ENCODE data around the gene TEX30.
A peak's percentile ranks its signal among the peaks of the same experiment; 100 is the strongest.

TEX30 gene

DNA sequence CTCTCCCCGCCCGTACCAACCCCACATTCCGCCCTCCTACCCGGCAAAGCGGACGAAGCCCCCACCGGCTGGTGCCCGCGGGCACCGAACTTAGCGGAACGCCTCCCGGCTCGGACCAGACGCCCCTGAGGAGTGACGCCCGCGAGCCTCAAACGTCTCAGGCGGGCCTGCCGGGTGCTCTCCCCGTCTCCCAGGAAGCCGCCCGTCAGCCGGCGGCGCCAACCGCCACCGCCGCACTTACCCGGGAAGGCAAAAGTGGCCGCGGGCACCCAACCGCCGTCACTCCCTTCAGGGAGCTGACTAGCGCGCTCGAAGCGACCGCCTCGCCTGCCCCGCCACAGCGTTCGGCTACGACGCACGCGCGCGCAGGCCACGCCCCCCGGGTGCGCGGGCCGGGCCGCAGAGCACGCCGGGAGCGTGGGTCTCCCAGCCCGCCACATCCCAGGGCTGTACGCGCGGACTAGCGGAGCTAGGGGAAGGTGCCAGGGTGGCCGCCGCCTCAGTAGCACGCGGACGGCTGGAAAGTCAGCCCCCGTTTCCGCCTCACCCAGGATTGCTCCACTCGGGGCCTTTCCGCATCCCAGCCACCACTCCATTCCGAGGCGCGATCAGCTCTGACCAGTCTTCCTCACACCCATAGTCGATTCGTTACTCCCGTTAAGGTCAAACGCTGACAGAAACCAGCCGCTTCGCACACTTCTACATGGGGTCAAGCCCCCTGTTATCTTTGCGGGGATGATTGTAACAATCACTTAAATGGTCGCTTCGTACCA lies at the start of gene TEX30:
Gene TEX30, minus strand, starts transcription at position 346 of the 773 bp plus-strand sequence. CDS start 3,760 bp downstream, outside the sequence.
- DNase-seq (ENCODE audit: low read depth) = peak; percentile 74
- peak within 1 kb of the TSS; percentile 77 for H3K4me3 ChIP-seq (ENCODE audit: control insufficient read depth, low read depth, low read length)
- TF ChIP-seq, protein P1, sequence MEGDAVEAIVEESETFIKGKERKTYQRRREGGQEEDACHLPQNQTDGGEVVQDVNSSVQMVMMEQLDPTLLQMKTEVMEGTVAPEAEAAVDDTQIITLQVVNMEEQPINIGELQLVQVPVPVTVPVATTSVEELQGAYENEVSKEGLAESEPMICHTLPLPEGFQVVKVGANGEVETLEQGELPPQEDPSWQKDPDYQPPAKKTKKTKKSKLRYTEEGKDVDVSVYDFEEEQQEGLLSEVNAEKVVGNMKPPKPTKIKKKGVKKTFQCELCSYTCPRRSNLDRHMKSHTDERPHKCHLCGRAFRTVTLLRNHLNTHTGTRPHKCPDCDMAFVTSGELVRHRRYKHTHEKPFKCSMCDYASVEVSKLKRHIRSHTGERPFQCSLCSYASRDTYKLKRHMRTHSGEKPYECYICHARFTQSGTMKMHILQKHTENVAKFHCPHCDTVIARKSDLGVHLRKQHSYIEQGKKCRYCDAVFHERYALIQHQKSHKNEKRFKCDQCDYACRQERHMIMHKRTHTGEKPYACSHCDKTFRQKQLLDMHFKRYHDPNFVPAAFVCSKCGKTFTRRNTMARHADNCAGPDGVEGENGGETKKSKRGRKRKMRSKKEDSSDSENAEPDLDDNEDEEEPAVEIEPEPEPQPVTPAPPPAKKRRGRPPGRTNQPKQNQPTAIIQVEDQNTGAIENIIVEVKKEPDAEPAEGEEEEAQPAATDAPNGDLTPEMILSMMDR (conservative IDR thresholded peaks at IDR 0.05; ENCODE audit: control insufficient read depth, insufficient read depth, low read depth, low read length) = no peak

DNA sequence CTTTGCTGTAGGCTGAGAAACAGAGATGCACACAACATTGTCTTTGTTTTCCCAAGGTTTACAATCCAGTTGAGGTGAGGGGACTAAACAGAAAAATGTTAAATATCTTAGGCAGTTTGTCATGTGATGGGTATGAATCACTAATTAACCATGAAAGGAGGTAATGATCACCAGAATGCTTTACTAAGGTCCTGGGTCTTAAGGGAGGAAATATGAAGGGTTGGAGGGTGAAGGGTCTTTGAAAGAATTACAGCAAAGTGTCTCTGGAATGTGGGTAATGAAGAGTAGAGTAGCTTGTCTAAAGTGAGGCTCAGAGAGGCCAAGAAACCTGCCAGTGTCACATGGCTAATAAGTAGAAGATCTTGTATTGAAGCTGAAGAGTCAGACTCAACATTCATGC lies 44.3 kb upstream of the TEX30 start:
- no peak overlapping the region for H3K4me3 ChIP-seq (ENCODE audit: control insufficient read depth, low read depth, low read length)
- TF ChIP-seq, protein P1 (conservative IDR thresholded peaks at IDR 0.05; ENCODE audit: control insufficient read depth, insufficient read depth, low read depth, low read length) = no peak
- no peak for DNase-seq (ENCODE audit: low read depth)

DNA sequence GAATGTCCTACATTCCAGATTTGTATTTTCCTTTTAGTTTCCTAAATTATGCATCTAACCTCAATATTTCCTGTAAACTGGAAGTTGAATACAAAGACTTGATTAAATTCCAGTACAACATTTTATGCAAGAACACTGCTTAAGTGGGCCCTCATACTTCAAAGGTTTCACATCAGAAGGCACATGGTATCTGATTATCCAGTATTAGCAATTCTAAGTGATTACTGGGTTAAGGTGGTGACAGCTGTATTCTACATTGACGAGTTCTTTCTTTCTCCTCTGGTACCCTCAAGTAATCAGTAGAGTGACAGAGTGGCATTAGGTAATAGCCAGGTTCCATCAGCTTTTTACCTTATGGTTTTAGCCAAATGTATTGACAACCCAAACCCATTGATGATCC lies 43.7 kb upstream of the TEX30 start:
- TF ChIP-seq, protein P1 (conservative IDR thresholded peaks at IDR 0.05; ENCODE audit: control insufficient read depth, insufficient read depth, low read depth, low read length) = no peak
- H3K4me3 ChIP-seq (ENCODE audit: control insufficient read depth, low read depth, low read length) = no peak overlapping the region
- DNase-seq (ENCODE audit: low read depth) = no peak

DNA sequence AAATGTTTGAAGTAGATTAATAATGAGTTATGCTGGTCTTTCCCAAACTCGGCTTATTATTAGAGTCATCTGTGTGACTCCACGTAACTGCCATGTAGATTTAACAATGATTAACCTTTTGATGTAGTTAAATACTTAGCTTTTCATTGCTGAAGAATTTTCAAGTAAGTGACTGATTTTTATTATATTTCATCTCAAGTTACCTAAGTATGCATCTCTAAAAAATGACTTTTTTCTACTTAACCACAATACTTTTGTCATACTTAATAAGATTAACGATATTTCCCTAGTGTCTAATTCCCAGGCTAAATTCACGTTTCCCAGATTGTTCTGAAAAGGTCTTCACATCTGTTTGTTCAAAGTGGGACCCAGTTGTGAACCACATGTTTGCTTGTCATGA lies 43.1 kb upstream of the TEX30 start:
- no peak for DNase-seq (ENCODE audit: low read depth)
- TF ChIP-seq, protein P1 (conservative IDR thresholded peaks at IDR 0.05; ENCODE audit: control insufficient read depth, insufficient read depth, low read depth, low read length) = no peak
- no peak overlapping the region for H3K4me3 ChIP-seq (ENCODE audit: control insufficient read depth, low read depth, low read length)

DNA sequence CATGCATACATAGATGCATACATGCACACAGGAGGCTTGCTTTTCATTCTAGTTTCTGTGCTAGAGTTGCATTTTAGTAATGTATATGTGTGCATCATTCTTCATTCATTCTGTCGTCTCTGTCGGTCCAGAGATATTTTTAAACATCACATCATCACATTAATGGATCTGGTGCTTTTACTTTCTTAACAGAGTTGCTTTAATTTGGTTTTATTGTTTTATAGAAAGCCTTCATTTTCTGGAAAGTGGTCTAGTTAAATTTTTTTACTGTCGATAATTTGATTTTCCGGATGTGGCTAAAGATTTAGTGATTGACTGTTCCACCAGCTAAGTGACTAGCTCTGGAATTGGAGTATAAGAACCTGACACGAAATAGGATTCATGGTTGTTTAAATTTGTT lies 42.2 kb upstream of the TEX30 start:
- H3K4me3 ChIP-seq (ENCODE audit: control insufficient read depth, low read depth, low read length) = no peak overlapping the region
- no peak for DNase-seq (ENCODE audit: low read depth)
- TF ChIP-seq, protein P1 (conservative IDR thresholded peaks at IDR 0.05; ENCODE audit: control insufficient read depth, insufficient read depth, low read depth, low read length) = no peak

DNA sequence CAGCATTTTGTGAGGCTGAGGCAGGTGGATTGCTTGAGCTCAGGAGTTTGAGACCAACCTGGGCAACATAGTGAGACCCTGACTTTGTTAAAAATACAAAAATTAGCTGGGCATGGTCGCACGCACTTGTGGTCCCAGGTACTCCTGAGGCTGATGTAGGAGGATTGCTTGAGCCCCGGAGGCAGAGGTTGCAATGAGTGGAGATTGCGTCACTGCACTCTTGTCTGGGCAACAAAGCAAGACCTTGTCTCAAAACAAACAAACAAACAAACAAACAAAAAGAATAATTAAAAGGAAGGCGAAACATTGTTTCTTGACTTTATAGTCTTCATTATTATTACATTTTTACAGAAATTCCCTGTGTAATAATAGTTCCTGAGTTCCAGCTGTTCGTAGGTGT lies 41.2 kb upstream of the TEX30 start:
- DNase-seq (ENCODE audit: low read depth) = no peak
- no peak overlapping the region for H3K4me3 ChIP-seq (ENCODE audit: control insufficient read depth, low read depth, low read length)
- TF ChIP-seq, protein P1 (conservative IDR thresholded peaks at IDR 0.05; ENCODE audit: control insufficient read depth, insufficient read depth, low read depth, low read length) = no peak

Measured in fibroblast of mammary gland (primary cell).